Right ventricle myocardium superior (tissue), 1 donor: ENCODE data around the gene NLRP13. TPM values are rescaled to one million over a fixed set of nuclear protein-coding genes. Genes with fewer than 3 reads are reported as not detected.
"Not testable (repeated sequence)": the region's sequence is repeated elsewhere in the genome, so short reads cannot be mapped to it uniquely, and the experiment has no call there.

Source experiments
- ATAC-seq: fragments of 200-7000 bp; cut with Tn5 transposase; one replicate; pipeline ENCODE4 v1.9.1; 2020; ENCODE audit warnings: mild to moderate bottlenecking; ENCODE audit not compliant: poor library complexity
- DNase-seq: peaks from one replicate; pipeline ENCODE4 v3.0.0-alpha.2; 2020
- intact Hi-C: fragments of 100-400 bp; cut with DNase I; formaldehyde crosslinking; loops from one replicate; pipeline ENCODE4 v1.11.2; 2022
- long read RNA-seq: library from polyadenylated mRNA; unstranded; transcript quantifications from one replicate; pipeline ENCODE4 v2.0.0, GENCODE V29; 2021
- total RNA-seq: library from RNA; stranded (reverse); fragmentation: NEBNext Ultra II Directional; extraction: Animal tissue kit (Norgen Biotek cat#: 25700); gene quantifications from one replicate; pipeline ENCODE4 v1.2.1, GENCODE V29; 2021
- donor health status: DM: no; HTN: yes; CAD: no; lungs with severe emphysema.

Gene NLRP13, protein sequence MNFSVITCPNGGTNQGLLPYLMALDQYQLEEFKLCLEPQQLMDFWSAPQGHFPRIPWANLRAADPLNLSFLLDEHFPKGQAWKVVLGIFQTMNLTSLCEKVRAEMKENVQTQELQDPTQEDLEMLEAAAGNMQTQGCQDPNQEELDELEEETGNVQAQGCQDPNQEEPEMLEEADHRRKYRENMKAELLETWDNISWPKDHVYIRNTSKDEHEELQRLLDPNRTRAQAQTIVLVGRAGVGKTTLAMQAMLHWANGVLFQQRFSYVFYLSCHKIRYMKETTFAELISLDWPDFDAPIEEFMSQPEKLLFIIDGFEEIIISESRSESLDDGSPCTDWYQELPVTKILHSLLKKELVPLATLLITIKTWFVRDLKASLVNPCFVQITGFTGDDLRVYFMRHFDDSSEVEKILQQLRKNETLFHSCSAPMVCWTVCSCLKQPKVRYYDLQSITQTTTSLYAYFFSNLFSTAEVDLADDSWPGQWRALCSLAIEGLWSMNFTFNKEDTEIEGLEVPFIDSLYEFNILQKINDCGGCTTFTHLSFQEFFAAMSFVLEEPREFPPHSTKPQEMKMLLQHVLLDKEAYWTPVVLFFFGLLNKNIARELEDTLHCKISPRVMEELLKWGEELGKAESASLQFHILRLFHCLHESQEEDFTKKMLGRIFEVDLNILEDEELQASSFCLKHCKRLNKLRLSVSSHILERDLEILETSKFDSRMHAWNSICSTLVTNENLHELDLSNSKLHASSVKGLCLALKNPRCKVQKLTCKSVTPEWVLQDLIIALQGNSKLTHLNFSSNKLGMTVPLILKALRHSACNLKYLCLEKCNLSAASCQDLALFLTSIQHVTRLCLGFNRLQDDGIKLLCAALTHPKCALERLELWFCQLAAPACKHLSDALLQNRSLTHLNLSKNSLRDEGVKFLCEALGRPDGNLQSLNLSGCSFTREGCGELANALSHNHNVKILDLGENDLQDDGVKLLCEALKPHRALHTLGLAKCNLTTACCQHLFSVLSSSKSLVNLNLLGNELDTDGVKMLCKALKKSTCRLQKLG
- not detected for total RNA-seq
- long read RNA-seq: 0 reads

DNA sequence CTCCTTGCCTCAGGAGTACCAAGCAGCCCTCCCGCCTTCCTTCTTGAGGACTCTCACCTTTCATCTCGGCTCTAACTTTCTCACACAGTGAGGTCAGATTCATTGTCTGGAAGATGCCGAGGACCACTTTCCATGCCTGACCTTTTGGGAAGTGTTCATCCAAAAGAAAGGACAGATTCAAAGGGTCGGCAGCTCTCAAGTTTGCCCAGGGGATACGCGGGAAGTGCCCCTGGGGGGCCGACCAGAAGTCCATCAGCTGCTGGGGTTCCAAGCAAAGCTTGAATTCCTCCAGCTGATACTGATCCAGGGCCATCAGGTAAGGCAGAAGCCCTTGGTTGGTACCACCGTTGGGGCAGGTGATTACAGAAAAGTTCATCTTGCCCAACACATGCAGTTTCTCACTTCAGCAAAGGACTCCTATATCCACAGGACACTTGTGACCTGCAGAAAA, at the start of gene NLRP13:
TSS of gene NLRP13 (minus strand) at position 401 of the 451 bp plus-strand sequence. CDS start at position 376, 25 bp downstream.
- ATAC-seq (no peak), DNase-seq (no peak)
- intact Hi-C loops: no loop called here

GRCh38 chr19:55980415-55980814, 48.3 kb upstream of the NLRP13 start:
- no peak for DNase-seq
- intact Hi-C loops: no loop called here
- ATAC-seq: no peak

DNA sequence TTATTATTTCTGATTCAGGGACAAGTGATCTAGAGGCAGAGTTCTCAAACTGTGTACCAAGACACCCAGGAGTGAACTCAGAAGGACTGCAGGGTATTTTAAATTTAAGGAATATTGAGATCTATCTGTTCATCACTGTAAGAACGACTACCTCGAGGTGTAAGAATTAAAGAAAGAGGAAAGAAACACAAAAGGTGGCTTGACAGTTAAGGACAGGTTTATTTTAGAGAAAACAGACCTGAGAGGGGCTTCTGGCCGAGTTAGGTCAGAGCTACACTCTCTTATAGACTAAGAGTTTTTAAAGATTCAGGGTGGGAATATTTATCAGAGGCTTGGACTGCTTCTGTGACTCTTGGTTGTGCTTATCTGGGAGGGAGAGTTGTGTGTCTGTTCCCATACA, 41.8 kb upstream of the NLRP13 start:
- DNase-seq (no peak), ATAC-seq (no peak)
- intact Hi-C loops: no loop called here

DNA sequence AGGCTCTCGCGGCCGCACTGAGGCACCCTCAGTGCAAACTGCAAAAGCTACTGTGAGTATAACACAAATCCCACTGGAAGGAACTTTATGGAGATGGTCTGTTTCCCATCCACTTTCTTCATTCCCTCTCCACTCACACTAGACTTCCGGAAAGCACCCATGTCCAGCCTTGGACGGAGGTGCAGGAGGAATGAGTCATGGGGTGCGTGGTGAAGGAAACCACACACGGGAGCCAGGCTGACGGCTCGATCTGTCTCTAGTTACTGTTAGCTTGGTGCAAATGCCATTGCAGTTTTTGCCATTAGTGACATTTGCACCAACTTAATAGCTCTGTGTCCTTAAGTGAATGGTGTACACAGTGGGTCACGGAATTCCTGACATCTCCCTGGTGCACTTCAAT, 30.1 kb upstream of the NLRP13 start:
- no peak for ATAC-seq
- intact Hi-C loops: no loop called here
- DNase-seq: no peak

DNA sequence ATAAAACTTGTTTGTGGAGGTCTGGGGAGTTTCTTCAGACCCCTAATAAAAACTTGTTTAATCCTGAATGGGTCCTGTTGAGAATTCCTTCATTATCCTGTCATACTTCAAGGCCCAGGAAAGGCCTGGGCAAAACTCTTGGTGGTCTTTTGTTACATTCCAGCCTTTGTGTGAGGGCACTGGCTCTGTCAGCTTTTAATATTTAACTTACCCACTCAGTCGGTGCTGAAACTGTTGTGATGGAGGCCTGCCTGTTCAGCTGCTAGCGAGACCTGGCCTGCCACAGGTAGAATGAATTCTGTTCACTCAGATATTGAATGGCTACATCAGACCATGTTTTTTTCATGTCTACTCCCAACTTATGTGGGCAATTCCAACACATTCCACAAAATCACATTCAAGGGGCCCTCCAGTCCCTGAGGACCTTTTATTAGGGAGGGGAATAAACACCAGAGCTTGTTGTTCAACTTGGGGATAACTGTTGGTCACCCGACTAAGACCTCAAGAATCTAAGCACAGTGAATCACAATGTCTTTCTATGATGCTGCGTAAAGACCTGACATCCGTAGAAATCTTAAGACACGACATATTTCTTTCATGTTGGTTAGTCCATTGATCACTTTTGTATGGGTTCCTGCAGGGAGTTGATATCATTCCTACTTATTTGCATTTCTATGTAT, 28.0 kb upstream of the NLRP13 start:
- ATAC-seq (no peak), DNase-seq (no peak)
- intact Hi-C loops: no loop called here

- ATAC-seq: no peak
- no peak for DNase-seq
- intact Hi-C loops: no loop called here
These were observed 26.2 kb upstream of the NLRP13 start for GRCh38 chr19:55958356-55958755.

- DNase-seq: no peak
- no peak for ATAC-seq
- intact Hi-C loops: no loop called here
These were observed 24.3 kb upstream of the NLRP13 start for GRCh38 chr19:55956431-55956830.

DNA sequence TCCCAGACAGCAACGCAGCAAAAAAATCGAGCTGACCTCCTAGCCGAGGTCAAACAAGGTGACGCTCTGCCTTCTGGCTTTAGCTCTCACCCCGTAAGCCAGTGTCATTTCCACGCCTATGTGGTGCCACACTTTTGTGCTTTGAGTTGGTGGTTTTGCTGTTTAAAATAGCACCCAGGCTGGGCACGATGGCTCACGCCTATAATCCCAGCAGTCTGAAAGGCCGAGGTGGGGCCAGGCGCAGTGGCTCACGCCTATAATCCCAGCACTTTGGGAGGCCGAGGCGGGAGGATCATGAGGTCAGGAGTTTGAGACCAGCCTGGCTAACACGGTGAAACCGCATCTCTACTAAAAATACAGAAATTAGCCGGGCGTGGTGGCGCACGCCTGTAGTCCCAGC, 18.4 kb upstream of the NLRP13 start:
- DNase-seq, ATAC-seq, intact Hi-C loops: not testable (repeated sequence)

DNA sequence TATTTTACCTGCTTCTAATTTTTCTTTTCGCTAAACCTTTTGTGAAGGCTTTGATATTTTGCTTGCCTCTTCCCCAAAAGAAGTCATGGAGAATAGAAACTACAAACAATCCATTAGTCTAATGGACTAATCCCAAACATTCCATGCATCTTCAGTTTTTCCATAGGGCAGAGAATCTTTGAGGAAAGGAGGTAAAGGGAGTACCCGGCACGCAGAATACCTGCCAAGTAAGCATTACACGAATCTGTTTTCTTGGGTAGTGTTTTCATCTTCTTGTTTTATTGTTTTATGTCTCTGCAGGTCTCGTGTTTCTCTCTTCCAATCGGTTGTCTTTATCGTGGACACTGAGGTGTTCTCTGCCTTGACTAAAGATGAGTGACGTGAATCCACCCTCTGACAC, 15.4 kb upstream of the NLRP13 start, which contains the start of gene NLRP8:
TSS of gene NLRP8 (plus strand) at position 301 of the 400 bp plus-strand sequence.
- DNase-seq: no peak
- intact Hi-C loops: no loop called here
- no peak for ATAC-seq

- DNase-seq: no peak
- intact Hi-C loops: no loop called here
These were observed 8.2 kb upstream of the NLRP13 start for GRCh38 chr19:55940306-55940705.

GRCh38 chr19:55939206-55939605, 7.1 kb upstream of the NLRP13 start:
- no peak for ATAC-seq
- intact Hi-C loops: no loop called here
- DNase-seq: no peak

More at GRCh38 chr19:55940306-55940705, 8.2 kb upstream of the NLRP13 start:
- no peak for ATAC-seq

DNA sequence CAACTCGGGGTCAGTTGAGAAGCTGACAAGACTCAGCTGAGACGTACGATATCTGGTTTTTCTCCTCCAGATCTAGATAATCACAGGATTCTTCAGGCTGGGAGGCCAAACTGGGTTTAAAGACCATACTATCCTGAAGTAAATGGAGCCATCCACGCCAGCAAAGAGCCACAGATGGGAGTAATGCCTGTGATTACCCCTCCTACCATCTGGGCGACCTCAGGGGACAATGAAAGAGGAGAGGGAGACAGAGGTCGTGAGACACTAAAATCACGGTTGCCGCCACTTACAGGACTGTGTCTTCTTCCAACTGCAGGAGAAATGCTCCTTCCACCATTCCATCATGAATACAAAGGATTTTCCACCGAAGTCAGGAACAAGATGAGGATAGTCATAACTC, 3.1 kb upstream of the NLRP13 start:
- no peak for ATAC-seq
- intact Hi-C loops: no loop called here

GRCh38 chr19:55930996-55931515, 1.1 kb downstream of the NLRP13 start:
- intact Hi-C loops: no loop called here
- ATAC-seq (no peak), DNase-seq (no peak)

More for the DNA sequence above, 3.1 kb upstream of the NLRP13 start:
- DNase-seq: no peak

DNA sequence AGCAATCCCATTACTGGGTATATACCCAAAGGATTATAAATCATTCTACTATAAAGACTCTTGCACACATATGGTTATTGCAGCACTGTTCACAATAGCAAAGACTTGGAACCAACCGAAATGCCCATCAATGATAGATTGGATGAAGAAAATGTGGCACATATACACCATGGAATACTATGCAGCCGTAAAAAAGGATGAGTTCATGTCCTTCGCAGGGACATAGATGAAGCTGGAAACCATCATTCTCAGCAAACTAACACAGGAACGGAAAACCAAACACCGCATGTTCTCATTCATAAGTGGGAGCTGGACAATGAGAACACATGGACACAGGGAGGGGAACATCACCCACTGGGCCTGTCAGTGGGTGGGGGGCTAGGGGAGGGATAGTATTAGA, 2.9 kb downstream of the NLRP13 start:
- DNase-seq, ATAC-seq, intact Hi-C loops: not testable (repeated sequence)

GRCh38 chr19:55927991-55928390, 4.1 kb downstream of the NLRP13 start:
- intact Hi-C loops: no loop called here
- ATAC-seq (no peak), DNase-seq (no peak)

DNA sequence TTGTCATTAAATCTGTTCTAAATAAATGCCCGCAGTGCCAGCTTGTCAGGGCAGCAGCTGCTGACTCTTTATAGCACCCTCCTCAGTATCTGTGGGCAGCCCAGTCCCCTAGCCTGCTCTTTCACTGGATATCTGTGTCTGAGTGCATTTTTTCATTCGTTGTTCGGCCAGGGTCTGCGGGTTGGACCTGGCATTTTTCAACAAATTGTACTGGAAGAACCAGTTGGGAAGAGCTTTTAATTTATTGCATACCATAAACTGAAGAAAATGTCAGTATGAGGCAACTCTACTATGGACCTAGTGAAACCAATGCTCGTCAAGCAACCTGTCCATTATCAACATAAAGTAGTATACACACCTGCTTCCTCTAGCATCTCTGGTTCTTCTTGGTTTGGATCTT, 8.6 kb downstream of the NLRP13 start:
- ATAC-seq (no peak), DNase-seq (no peak)
- intact Hi-C loops: no loop called here

- ATAC-seq (no peak), DNase-seq (no peak)
- intact Hi-C loops: no loop called here
These were observed 18.4 kb downstream of the NLRP13 start for GRCh38 chr19:55913643-55914268.

GRCh38 chr19:55912916-55913315, 19.2 kb downstream of the NLRP13 start:
- intact Hi-C loops: no loop called here
- ATAC-seq (no peak), DNase-seq (no peak)
